Activated CD4-positive, alpha-beta T cell treated with anti-CD3 and anti-CD28 coated beads, Interleukin-2, amount 50 U/mL, for 4 hours (primary cell): ENCODE results near the gene AMY2B.
"Not testable (repeated sequence)": the region's sequence is repeated elsewhere in the genome, so short reads cannot be mapped to it uniquely, and the experiment has no call there.

Experiments
- DNase-seq, 2 experiments: peaks; one replicate each; pipeline ENCODE4 v3.0.0-alpha.2; 2020

AMY2B gene

DNA sequence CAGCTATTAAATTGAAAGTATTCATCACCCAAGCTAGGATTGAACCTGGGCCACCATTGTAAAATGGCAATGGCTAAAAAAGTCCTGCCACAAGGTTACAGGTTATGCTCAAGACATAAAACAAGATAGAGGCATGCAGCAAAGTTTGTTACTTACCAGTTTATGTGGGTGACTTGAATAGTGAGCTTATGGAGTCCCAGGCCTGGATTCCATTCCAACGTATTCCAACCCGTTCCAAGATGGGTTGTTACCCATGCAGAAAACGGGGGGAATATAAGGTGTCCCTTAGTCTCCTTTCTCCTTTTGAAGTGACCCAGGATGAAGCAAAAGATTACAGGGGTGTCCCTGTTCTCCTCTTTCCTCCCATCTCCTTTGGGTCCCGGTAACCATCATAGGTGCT is 56.0 kb downstream of the AMY2B start:
- DNase-seq, result not testable (repeated sequence)
